ENCODE measurements around the gene BBX. TPM values are rescaled to one million over a fixed set of nuclear protein-coding genes. Genes with fewer than 3 reads are reported as not detected.

BBX gene
- total and polyA plus RNA-seq, 2 experiments from 2014 or later: 52.4 to 60.8 TPM

DNA sequence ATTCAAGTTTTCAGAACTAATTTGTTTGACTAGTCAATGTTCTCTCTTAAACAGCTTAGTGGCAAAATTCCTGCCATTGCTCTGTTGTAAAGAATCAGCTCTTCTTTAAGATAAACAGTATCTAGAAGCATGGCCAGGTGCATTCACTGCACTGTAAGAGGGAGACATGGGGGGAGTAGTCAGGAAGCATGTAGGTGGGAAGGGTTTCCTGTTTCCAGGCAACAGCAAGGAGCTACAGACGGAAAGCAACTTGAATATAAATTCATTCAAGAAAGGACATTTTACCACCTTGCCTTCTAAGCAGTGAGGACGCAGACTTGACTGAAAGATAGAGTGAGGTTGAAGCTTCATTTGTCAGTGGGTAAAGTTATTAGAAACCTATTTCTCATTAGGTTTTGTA lies 55.3 kb downstream of the BBX start:
- TF ChIP-seq EZH2 (IDR thresholded peaks at IDR 0.05; ENCODE audit: insufficient read depth, poor library complexity, severe bottlenecking) (no peak), EZH2phosphoT487 (IDR thresholded peaks at IDR 0.05; ENCODE audit: insufficient read depth, low read depth) (no peak)
- 97 to 100% methylated on average over 2 of the region's 2 CpGs for WGBS, 2 experiments (ENCODE audit: low coverage in 1 of 2, low lambda C conversion rate in 2 of 2, missing lambda C conversion rate in 2 of 2)

DNA sequence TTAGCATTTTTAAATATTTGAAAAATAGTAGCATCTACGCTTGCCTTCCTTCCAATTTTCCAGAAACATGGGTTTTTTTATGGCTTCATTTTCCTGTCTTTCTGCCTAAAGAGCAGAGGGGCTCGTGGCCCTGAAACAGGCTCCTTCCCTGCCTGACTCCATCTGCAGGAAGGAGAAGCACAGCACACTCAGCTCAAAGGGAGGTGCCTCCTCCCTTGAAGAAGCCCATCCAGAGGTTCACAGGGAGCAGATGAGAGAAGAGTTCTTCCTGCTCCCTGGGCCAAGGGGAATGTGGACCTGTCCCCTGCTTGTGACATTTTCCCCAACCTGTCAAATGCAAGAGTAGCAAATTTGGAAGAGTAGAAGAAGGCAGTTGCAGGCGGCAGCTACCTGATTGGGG lies 55.8 kb downstream of the BBX start:
- H3K27ac ChIP-seq: no peak overlapping the region
- no peak overlapping the region for H3K4me3 ChIP-seq
- H3K4me2 ChIP-seq (ENCODE audit: unreplicated experiment): no peak overlapping the region
- no peaks in the 10 kb centered on the region for H3F3A ChIP-seq (ENCODE audit: insufficient read depth)
- no peaks in the 10 kb centered on the region for H3K9me3 ChIP-seq (ENCODE audit: low read depth)
- no peaks in the 10 kb centered on the region for H3K36me3 ChIP-seq (ENCODE audit: low read depth)
- no peak overlapping the region for H2AFZ ChIP-seq
- H3K79me2 ChIP-seq (ENCODE audit: insufficient read depth): no peaks in the 10 kb centered on the region; the same call in 1 of the 2 replicates
- no peak overlapping the region for H3K9ac ChIP-seq
- 0 out of 2 replicates have a peak, but pooled peaks cover 3% of the 10 kb centered on the region for H4K20me1 ChIP-seq (ENCODE audit: insufficient read depth)
- H3K27me3 ChIP-seq (replicated peaks; ENCODE audit: insufficient read depth): no peaks in the 10 kb centered on the region
- no peaks in the 10 kb centered on the region for H3K4me1 ChIP-seq (ENCODE audit: insufficient read depth)
- H3K9me2 ChIP-seq (ENCODE audit: insufficient read depth): no peaks in the 10 kb centered on the region
- TF ChIP-seq EZH2phosphoT487 (IDR thresholded peaks at IDR 0.05; ENCODE audit: insufficient read depth, low read depth) (no peak), EZH2 (IDR thresholded peaks at IDR 0.05; ENCODE audit: insufficient read depth, poor library complexity, severe bottlenecking) (no peak)
- 83 to 85% methylated on average over 3 of the region's 3 CpGs for WGBS, 2 experiments (ENCODE audit: low coverage in 1 of 2, low lambda C conversion rate in 2 of 2, missing lambda C conversion rate in 2 of 2)
- in situ Hi-C loops (cut with MboI): no loop called here
- peak; percentile 8 for DNase-seq

More for the DNA sequence above, 55.3 kb downstream of the BBX start:
- in situ Hi-C loops (cut with MboI): no loop called here
- Histone ChIP-seq H3K9ac (no peak overlapping the region), H3K27me3 (replicated peaks; ENCODE audit: insufficient read depth) (no peaks in the 10 kb centered on the region), H3K4me3 (no peak overlapping the region), H3K79me2 (ENCODE audit: insufficient read depth) (no peaks in the 10 kb centered on the region; the same call in 1 of the 2 replicates), H3K36me3 (ENCODE audit: low read depth) (no peaks in the 10 kb centered on the region), H4K20me1 (ENCODE audit: insufficient read depth) (0 out of 2 replicates have a peak, but pooled peaks cover 3% of the 10 kb centered on the region), H3F3A (ENCODE audit: insufficient read depth) (no peaks in the 10 kb centered on the region), H2AFZ (no peak overlapping the region), H3K4me1 (ENCODE audit: insufficient read depth) (no peaks in the 10 kb centered on the region), H3K27ac (no peak overlapping the region), H3K4me2 (ENCODE audit: unreplicated experiment) (no peak overlapping the region), H3K9me3 (ENCODE audit: low read depth) (no peaks in the 10 kb centered on the region), H3K9me2 (ENCODE audit: insufficient read depth) (no peaks in the 10 kb centered on the region)
- no peak for DNase-seq

DNA sequence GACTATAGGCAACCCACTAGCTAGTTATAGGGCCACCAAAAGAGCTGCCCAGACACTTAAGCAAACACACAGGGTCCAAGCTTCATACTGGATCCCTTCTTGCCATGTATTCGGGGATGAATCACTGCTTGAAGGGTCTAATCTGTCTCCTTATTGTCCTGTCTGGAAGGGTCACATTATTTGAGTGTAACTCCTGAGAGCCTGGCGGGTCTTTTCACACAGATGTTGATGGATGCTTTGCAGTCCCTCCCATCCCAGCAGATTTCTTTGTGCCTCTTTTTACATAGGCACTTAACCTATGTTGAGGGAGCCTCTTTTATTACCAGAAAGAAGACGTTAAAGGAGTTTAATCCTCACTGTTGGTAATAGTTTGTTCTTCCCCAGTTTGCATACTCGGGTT lies 56.6 kb downstream of the BBX start:
- DNase-seq: no peak
- H3K9ac ChIP-seq: no peak overlapping the region
- in situ Hi-C loops (cut with MboI): no loop called here
- no peak overlapping the region for H3K27ac ChIP-seq
- no peaks in the 10 kb centered on the region for H3K9me2 ChIP-seq (ENCODE audit: insufficient read depth)
- H2AFZ ChIP-seq: no peak overlapping the region
- no peak overlapping the region for H3K4me2 ChIP-seq (ENCODE audit: unreplicated experiment)
- H4K20me1 ChIP-seq (ENCODE audit: insufficient read depth): no peaks in the 10 kb centered on the region
- H3F3A ChIP-seq (ENCODE audit: insufficient read depth): no peaks in the 10 kb centered on the region
- H3K9me3 ChIP-seq (ENCODE audit: low read depth): no peaks in the 10 kb centered on the region
- TF ChIP-seq EZH2phosphoT487 (IDR thresholded peaks at IDR 0.05; ENCODE audit: insufficient read depth, low read depth) (no peak), EZH2 (IDR thresholded peaks at IDR 0.05; ENCODE audit: insufficient read depth, poor library complexity, severe bottlenecking) (no peak)
- 72 to 76% methylated on average over 4 of the region's 4 CpGs for WGBS, 2 experiments (ENCODE audit: low coverage in 1 of 2, low lambda C conversion rate in 2 of 2, missing lambda C conversion rate in 2 of 2)
- no peaks in the 10 kb centered on the region for H3K27me3 ChIP-seq (replicated peaks; ENCODE audit: insufficient read depth)
- no peaks in the 10 kb centered on the region for H3K4me1 ChIP-seq (ENCODE audit: insufficient read depth)
- no peak overlapping the region for H3K4me3 ChIP-seq
- H3K79me2 ChIP-seq (ENCODE audit: insufficient read depth): no peaks in the 10 kb centered on the region; the same call in 1 of the 2 replicates
- H3K36me3 ChIP-seq (ENCODE audit: low read depth): no peaks in the 10 kb centered on the region

DNA sequence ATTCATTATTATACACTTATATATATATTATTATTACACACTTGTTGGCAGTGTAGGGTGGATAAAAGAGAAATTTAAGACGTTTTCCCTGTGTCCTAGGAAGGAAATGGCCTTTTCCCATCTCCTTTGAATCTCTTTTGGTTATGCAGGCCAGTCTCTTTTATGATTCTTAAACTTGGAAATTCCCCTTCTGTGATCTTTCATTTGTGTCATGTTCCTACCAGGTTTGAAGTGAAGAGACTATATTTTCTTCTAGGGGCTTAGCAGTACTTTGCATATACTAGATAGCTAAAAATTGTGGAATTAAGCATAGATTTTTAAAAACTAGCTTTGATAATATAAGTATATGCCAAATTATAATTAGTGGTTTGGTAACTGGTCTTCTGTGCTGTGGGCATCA lies 58.5 kb downstream of the BBX start:
- WGBS, 2 experiments (ENCODE audit: low coverage in 1 of 2, low lambda C conversion rate in 2 of 2, missing lambda C conversion rate in 2 of 2): 29 to 32% methylated on average over 1 of the region's 1 CpG

More for the DNA sequence above, 58.5 kb downstream of the BBX start:
- DNase-seq: no peak
- Histone ChIP-seq H3K9me2 (ENCODE audit: insufficient read depth) (no peaks in the 10 kb centered on the region), H3K27ac (no peak overlapping the region), H3K4me3 (no peak overlapping the region), H3K27me3 (replicated peaks; ENCODE audit: insufficient read depth) (no peaks in the 10 kb centered on the region), H3K36me3 (ENCODE audit: low read depth) (no peaks in the 10 kb centered on the region), H4K20me1 (ENCODE audit: insufficient read depth) (no peaks in the 10 kb centered on the region), H3K9ac (no peak overlapping the region), H2AFZ (no peak overlapping the region), H3K9me3 (ENCODE audit: low read depth) (no peaks in the 10 kb centered on the region), H3K4me1 (ENCODE audit: insufficient read depth) (no peaks in the 10 kb centered on the region), H3K79me2 (ENCODE audit: insufficient read depth) (no peaks in the 10 kb centered on the region; the same call in 1 of the 2 replicates), H3K4me2 (ENCODE audit: unreplicated experiment) (no peak overlapping the region), H3F3A (ENCODE audit: insufficient read depth) (no peaks in the 10 kb centered on the region)
- no peak for TF ChIP-seq EZH2phosphoT487 (IDR thresholded peaks at IDR 0.05; ENCODE audit: insufficient read depth, low read depth)
- TF ChIP-seq EZH2 (IDR thresholded peaks at IDR 0.05; ENCODE audit: insufficient read depth, poor library complexity, severe bottlenecking): no peak
- in situ Hi-C loops (cut with MboI): no loop called here

Data from GM23248 (cell line).